DMS53 treated with DMSO at 0.1 percent for 48 hours (cell line): ENCODE measurements around the gene GPR55.

Experiments used
- DNase-seq: peaks from one replicate; lab custom pipeline; 2025; ENCODE audit not compliant: unreplicated experiment; lab: John Stamatoyannopoulos, UW

GPR55 gene

GRCh38 chr2:230935130-230935430 is 10.0 kb upstream of the GPR55 start:
- DNase-seq: no peak

GRCh38 chr2:230934231-230935129 is 9.4 kb upstream of the GPR55 start:
- no peak for DNase-seq

GRCh38 chr2:230933521-230934180 is 8.6 kb upstream of the GPR55 start:
- no peak for DNase-seq

- DNase-seq: no peak
These were observed 7.8 kb upstream of the GPR55 start for GRCh38 chr2:230932556-230933511.

- DNase-seq: no peak
These were observed 6.7 kb upstream of the GPR55 start for GRCh38 chr2:230931556-230932231.

GRCh38 chr2:230930928-230931555 is 6.0 kb upstream of the GPR55 start:
- DNase-seq: no peak

- DNase-seq: no peak
These were observed 5.2 kb upstream of the GPR55 start for GRCh38 chr2:230930149-230930780.

- DNase-seq: no peak
These were observed 4.5 kb upstream of the GPR55 start for GRCh38 chr2:230929381-230930148.

GRCh38 chr2:230928701-230929380 is 3.8 kb upstream of the GPR55 start:
- DNase-seq: no peak

GRCh38 chr2:230927711-230928341 is 2.8 kb upstream of the GPR55 start:
- DNase-seq: no peak

GRCh38 chr2:230925879-230926765 is 1.1 kb upstream of the GPR55 start:
- no peak for DNase-seq

GRCh38 chr2:230925443-230925878 is 419 bp upstream of the GPR55 start:
- no peak for DNase-seq

- DNase-seq: no peak
These were observed 961 bp downstream of the GPR55 start for GRCh38 chr2:230924092-230924469.

GRCh38 chr2:230922951-230923717 is 1.9 kb downstream of the GPR55 start:
- no peak for DNase-seq

GRCh38 chr2:230921806-230922595 is 3.0 kb downstream of the GPR55 start:
- no peak for DNase-seq

- DNase-seq: no peak
These were observed 4.9 kb downstream of the GPR55 start for GRCh38 chr2:230920167-230920566.
